Cardiac muscle cell (in vitro differentiated cells and primary cell): ENCODE results near the gene MAN1C1. TPM values are rescaled to one million over a fixed set of nuclear protein-coding genes. Genes with fewer than 3 reads are reported as not detected.

Experiments
- DNase-seq, 2 donors: peaks; one replicate each; pipeline versions ENCODE4 v3.0.0 to v3.0.0-alpha.2; 2010 to 2017; ENCODE audit warnings: low read depth in 1 of 2, low spot score in 1 of 2
- H3K27ac ChIP-seq: fragments of 200-600 bp; sonication (generic); 2 replicates; pipeline ENCODE4 v1.5.1; 2016
- H3K27me3 ChIP-seq: fragments of 200-600 bp; sonication (generic); 2 replicates; pipeline ENCODE4 v1.6.0; 2016; ENCODE audit warnings: control low read depth
- H3K36me3 ChIP-seq: fragments of 200-600 bp; sonication (generic); 2 replicates; pipeline ENCODE4 v1.5.1; 2016; ENCODE audit warnings: control low read depth
- H3K4me1 ChIP-seq: fragments of 200-600 bp; sonication (generic); 2 replicates; pipeline ENCODE4 v1.8.1; 2017; ENCODE audit warnings: low read depth, mild to moderate bottlenecking, mixed run types
- H3K4me3 ChIP-seq: fragments of 200-600 bp; sonication (generic); 2 replicates; pipeline ENCODE4 v1.5.1; 2016; ENCODE audit warnings: mild to moderate bottlenecking
- H3K9me3 ChIP-seq: fragments of 200-600 bp; sonication (generic); 2 replicates; pipeline ENCODE4 v1.5.1; 2017; ENCODE audit warnings: low read depth, mild to moderate bottlenecking, control low read depth
- polyA plus RNA-seq: library from polyadenylated mRNA; unstranded; fragments of >200 nt; fragmentation: Nextera tagmentation; extraction: Ambion mirVana; gene quantifications from 2 replicates; pipeline ENCODE4 v1.2.1, GENCODE V29; 2016
- total RNA-seq: library from RNA; depleted of rRNA; stranded (reverse); fragments of >200 nt; gene quantifications from 2 replicates; pipeline ENCODE4 v1.2.3, GENCODE V29; 2016
- TF ChIP-seq, protein P1 (sequence below): IDR thresholded peaks from 2 replicates; pipeline ENCODE4 v1.5.1; 2012; ENCODE audit warnings: low read depth, mild to moderate bottlenecking, low read length

Gene MAN1C1
- total and polyA plus RNA-seq, 2 experiments from 2014 or later: 88.8 to 118 TPM

DNA sequence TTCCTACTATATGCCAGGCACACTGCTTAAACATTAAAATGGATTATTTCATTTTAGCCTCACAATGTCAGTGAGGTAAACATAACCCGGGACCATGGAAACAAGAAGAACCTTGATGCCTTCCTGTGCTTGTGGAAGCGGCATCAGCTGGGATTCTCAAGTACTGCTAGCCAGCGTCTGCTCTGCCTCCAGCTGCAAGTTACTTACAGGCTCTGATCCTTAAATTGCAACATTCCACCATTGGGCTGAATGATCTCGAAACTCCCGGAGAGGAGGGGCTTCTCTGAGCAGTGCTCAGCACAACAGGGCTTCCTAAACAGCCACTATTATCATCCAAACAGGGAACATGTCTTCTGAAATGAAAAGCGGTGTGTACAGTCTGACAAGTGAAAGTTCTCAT, 6.7 kb upstream of the MAN1C1 start:
- Histone ChIP-seq H3K27me3 (peaks cover 11% of the 10 kb centered on the region), H3K27ac (no peak overlapping the region), H3K36me3 (no peaks in the 10 kb centered on the region), H3K4me1 (peaks cover 11% of the 10 kb centered on the region), H3K4me3 (no peak overlapping the region), H3K9me3 (no peaks in the 10 kb centered on the region)
- DNase-seq: peak in 1 of 2 donors; percentile 60
- TF ChIP-seq, protein P1, sequence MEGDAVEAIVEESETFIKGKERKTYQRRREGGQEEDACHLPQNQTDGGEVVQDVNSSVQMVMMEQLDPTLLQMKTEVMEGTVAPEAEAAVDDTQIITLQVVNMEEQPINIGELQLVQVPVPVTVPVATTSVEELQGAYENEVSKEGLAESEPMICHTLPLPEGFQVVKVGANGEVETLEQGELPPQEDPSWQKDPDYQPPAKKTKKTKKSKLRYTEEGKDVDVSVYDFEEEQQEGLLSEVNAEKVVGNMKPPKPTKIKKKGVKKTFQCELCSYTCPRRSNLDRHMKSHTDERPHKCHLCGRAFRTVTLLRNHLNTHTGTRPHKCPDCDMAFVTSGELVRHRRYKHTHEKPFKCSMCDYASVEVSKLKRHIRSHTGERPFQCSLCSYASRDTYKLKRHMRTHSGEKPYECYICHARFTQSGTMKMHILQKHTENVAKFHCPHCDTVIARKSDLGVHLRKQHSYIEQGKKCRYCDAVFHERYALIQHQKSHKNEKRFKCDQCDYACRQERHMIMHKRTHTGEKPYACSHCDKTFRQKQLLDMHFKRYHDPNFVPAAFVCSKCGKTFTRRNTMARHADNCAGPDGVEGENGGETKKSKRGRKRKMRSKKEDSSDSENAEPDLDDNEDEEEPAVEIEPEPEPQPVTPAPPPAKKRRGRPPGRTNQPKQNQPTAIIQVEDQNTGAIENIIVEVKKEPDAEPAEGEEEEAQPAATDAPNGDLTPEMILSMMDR: no peak

DNA sequence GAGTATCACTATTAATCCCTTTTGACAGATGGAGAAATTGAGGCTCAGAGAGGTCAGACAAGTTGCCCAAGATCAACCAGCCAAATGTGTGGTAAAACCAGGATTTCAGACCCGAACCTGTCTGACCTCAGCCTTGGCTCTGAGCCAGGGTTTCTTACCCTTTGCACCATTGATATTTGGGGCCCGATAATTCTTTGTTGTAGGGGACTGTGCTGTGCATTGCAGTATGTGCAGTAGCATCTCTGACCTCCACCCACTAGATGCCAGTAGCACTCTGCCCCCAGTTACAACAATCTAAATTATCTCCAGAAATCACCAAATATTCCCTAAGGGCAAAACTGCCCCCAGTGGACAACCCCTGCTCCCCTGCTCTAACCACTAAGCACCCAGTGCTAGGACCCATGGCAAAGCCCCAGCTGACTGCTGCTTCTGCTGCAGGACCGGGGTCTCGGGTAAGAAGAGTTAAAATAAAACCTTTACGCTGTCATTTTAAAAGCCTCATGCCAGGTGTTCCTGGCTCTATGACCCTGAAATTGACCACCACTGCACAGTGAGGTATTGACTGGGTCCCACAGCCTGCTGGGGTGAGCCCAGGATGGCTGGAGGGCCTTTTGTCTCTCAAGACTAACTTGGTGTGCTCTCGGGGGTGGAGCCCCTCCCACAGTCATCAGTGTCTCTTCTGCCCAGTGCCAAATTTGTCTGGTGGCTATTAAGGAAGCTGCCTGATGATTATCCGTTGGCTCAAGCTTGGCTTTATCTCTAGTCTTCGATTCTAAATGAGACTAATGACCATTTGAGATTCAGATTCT, 5.6 kb upstream of the MAN1C1 start:
- Histone ChIP-seq H3K9me3 (no peaks in the 10 kb centered on the region), H3K4me3 (no peak overlapping the region), H3K27me3 (peaks cover 11% of the 10 kb centered on the region), H3K36me3 (no peaks in the 10 kb centered on the region), H3K4me1 (peaks cover 11% of the 10 kb centered on the region), H3K27ac (no peak overlapping the region)
- peak in 1 of 2 donors; percentile 43 for DNase-seq
- TF ChIP-seq, protein P1: peak; percentile 48

DNA sequence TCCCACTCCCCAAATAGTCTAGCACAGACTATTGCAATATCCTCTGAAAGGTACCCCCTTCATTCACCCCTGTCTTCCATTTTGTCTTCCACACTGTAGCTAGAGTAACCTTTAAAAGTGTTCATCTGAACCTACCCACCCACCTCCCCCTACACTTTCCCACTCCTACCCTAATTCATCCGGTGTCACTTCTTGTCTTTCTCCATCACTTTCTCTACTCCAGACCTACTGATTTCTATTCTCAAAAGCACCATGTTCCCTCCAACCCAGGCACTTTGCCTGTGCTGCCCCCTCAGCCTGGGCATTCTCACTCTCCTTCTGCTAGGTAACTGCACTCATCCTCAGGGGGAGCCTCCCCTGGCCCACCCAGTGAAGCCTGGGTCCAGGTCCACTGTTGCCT, 4.7 kb upstream of the MAN1C1 start:
- H3K27me3 ChIP-seq: peaks cover 11% of the 10 kb centered on the region
- DNase-seq: no peak

DNA sequence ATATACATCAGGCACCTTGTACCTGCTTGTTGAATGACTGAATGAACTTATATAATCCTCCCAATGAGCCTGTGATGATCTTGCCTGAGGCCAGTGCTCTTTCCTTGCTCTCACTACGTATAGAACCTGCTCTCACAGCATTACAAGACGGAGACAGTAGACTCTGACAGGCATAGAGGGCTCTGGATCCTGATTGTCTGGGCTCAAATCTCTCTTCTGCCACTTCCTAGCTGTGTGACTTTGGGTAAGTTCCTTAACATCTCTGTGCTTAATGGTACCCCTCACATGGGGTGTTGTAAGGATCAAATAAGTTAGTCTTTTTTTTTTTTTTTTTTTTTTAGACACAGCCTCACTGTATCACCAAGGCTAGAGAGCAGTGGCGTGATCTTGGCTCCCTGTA, 4.2 kb upstream of the MAN1C1 start:
- Histone ChIP-seq H3K4me1 (peaks cover 11% of the 10 kb centered on the region), H3K9me3 (no peaks in the 10 kb centered on the region), H3K4me3 (no peak overlapping the region), H3K36me3 (no peaks in the 10 kb centered on the region), H3K27me3 (peaks cover 11% of the 10 kb centered on the region), H3K27ac (no peak overlapping the region)
- TF ChIP-seq, protein P1: no peak
- no peak for DNase-seq

More for the DNA sequence above, 4.7 kb upstream of the MAN1C1 start:
- no peak overlapping the region for H3K4me3 ChIP-seq
- no peaks in the 10 kb centered on the region for H3K36me3 ChIP-seq
- H3K9me3 ChIP-seq: no peaks in the 10 kb centered on the region
- H3K27ac ChIP-seq: no peak overlapping the region
- TF ChIP-seq, protein P1: no peak
- H3K4me1 ChIP-seq: peaks cover 11% of the 10 kb centered on the region

DNA sequence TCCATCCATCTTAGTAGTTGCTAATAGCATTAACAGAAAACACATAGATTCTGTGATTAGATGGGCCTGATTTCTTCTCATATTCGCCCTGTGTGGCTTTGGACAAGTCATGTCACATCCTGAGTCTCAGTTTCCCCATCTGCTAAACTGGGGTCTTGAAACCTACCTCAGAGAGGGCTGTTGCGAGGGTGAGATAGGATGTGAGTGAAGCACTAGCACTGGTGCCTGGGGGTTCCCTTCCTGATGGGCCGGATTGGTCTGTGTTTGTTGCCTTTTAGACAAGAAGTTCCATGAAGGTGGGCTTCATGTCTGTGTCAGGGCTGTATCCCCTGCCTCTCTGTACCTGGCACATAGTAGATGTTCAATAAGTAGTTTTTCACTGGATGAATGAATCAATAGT, 3.5 kb upstream of the MAN1C1 start:
- Histone ChIP-seq H3K27ac (no peak overlapping the region), H3K27me3 (peaks cover 14% of the 10 kb centered on the region), H3K9me3 (no peaks in the 10 kb centered on the region), H3K36me3 (no peaks in the 10 kb centered on the region), H3K4me1 (peaks cover 11% of the 10 kb centered on the region), H3K4me3 (no peak overlapping the region)
- DNase-seq: no peak
- TF ChIP-seq, protein P1: no peak
